ENCODE results near the gene AKAP6. TPM values are rescaled to one million over a fixed set of nuclear protein-coding genes. Genes with fewer than 3 reads are reported as not detected.

Gene AKAP6
- polyA plus RNA-seq, 1 donor = 8.5 TPM

DNA sequence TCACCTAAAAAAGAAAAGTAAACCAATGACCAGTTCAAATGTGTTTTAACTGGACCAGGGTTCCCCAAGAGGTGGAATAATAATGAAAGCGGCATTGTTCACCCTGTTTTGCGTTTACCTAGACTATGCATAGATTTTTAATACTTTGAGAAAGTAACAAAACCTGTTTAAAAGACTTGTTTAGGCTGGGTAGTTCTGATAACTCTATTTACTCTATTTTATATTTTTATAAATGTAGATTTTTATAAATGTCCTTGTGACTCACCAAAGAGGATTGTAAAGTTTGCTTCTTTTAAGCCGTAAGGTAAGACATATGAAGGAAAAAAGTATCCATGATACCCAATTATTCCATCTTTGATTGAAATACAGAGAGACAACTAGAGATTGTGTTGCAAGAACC lies 321.6 kb downstream of the AKAP6 start:
- no peak overlapping the region for H3K4me3 ChIP-seq (ENCODE audit: low read length)
- no peaks in the 10 kb centered on the region for H3K36me3 ChIP-seq (ENCODE audit: control insufficient read depth, insufficient read depth, low read length)
- DNase-seq = no peak
- no peaks in the 10 kb centered on the region for H3K4me1 ChIP-seq (ENCODE audit: control insufficient read depth, insufficient read depth, low read length)
- no peak overlapping the region for H3K27ac ChIP-seq (ENCODE audit: low read length)
- no peaks in the 10 kb centered on the region for H3K9me3 ChIP-seq (ENCODE audit: control insufficient read depth, low read depth, low read length)
- no peaks in the 10 kb centered on the region for H3K27me3 ChIP-seq (ENCODE audit: control insufficient read depth, insufficient read depth, low read length)
- no CpG with 5 or more reads among the region's 3 CpGs for WGBS (ENCODE audit: insufficient coverage, low lambda C conversion rate)

DNA sequence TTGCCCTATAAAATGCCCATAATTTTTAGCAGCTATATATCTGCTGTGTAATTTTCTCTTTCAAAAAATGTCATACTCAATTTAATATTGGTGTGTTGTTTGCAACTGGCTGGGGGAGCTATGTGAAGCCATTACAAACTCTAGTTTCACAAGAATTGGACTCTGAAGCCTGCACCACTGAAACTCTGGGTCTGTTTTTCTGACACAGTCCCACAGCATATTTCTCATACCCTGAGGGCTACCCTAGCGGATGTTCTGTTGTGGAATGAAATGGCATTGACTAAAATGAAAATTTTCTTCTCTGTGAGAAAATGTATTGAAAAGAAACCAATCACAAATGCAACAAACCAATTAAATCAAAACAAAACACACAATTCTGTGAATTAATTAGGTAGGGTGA lies 325.0 kb downstream of the AKAP6 start:
- no peak for DNase-seq
- no CpG with 5 or more reads among the region's 1 CpG for WGBS (ENCODE audit: insufficient coverage, low lambda C conversion rate)
- H3K36me3 ChIP-seq (ENCODE audit: control insufficient read depth, insufficient read depth, low read length) = no peaks in the 10 kb centered on the region
- H3K27me3 ChIP-seq (ENCODE audit: control insufficient read depth, insufficient read depth, low read length) = no peaks in the 10 kb centered on the region
- no peaks in the 10 kb centered on the region for H3K9me3 ChIP-seq (ENCODE audit: control insufficient read depth, low read depth, low read length)
- no peaks in the 10 kb centered on the region for H3K4me1 ChIP-seq (ENCODE audit: control insufficient read depth, insufficient read depth, low read length)
- H3K27ac ChIP-seq (ENCODE audit: low read length) = no peak overlapping the region
- no peak overlapping the region for H3K4me3 ChIP-seq (ENCODE audit: low read length)

DNA sequence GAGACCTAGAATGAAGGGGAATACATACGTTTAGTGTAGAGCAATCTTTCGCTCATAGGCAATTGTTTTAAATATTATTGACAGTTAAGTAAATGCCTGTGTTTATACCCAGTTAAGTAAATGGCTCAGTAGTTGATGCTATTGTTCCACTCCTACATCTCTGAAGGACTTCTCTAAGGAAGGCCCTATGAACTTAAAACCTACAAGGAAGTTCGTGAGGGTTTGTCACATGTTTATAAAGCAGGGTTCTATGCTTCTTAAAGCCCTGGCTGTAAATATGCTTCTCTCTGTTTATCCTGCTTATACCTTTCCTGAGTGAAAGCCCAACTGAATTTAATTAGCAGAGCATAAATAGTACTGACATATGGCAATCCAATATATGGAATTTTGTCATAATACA lies 327.5 kb downstream of the AKAP6 start:
- Histone ChIP-seq H3K4me3 (ENCODE audit: low read length) (no peak overlapping the region), H3K27me3 (ENCODE audit: control insufficient read depth, insufficient read depth, low read length) (no peaks in the 10 kb centered on the region), H3K4me1 (ENCODE audit: control insufficient read depth, insufficient read depth, low read length) (no peaks in the 10 kb centered on the region), H3K36me3 (ENCODE audit: control insufficient read depth, insufficient read depth, low read length) (no peaks in the 10 kb centered on the region), H3K27ac (ENCODE audit: low read length) (no peak overlapping the region), H3K9me3 (ENCODE audit: control insufficient read depth, low read depth, low read length) (no peaks in the 10 kb centered on the region)
- DNase-seq = no peak
- WGBS (ENCODE audit: insufficient coverage, low lambda C conversion rate) = no CpG with 5 or more reads among the region's 3 CpGs

DNA sequence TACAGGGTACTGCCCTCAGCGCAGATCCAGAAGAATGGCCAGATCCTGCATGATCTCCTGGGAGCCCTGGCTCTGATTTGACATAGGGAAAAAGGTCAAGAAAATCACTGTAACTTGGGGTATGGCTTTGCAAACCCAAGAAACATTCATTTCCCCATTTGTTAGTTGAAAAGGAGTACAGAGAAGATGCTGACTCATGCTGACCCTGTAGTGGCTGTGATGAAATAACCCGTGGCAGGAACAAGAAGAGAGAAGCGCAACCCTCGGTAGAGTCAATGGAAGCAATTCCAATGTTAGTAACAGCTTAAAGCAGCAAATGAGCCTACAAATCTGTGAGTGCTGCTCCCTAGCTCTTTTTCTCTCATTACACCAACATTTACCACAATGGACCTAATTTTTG lies 328.0 kb downstream of the AKAP6 start:
- Histone ChIP-seq H3K4me1 (ENCODE audit: control insufficient read depth, insufficient read depth, low read length) (no peaks in the 10 kb centered on the region), H3K36me3 (ENCODE audit: control insufficient read depth, insufficient read depth, low read length) (no peaks in the 10 kb centered on the region), H3K4me3 (ENCODE audit: low read length) (no peak overlapping the region), H3K27me3 (ENCODE audit: control insufficient read depth, insufficient read depth, low read length) (no peaks in the 10 kb centered on the region), H3K9me3 (ENCODE audit: control insufficient read depth, low read depth, low read length) (no peaks in the 10 kb centered on the region), H3K27ac (ENCODE audit: low read length) (no peak overlapping the region)
- no CpG with 5 or more reads among the region's 4 CpGs for WGBS (ENCODE audit: insufficient coverage, low lambda C conversion rate)
- DNase-seq = no peak

DNA sequence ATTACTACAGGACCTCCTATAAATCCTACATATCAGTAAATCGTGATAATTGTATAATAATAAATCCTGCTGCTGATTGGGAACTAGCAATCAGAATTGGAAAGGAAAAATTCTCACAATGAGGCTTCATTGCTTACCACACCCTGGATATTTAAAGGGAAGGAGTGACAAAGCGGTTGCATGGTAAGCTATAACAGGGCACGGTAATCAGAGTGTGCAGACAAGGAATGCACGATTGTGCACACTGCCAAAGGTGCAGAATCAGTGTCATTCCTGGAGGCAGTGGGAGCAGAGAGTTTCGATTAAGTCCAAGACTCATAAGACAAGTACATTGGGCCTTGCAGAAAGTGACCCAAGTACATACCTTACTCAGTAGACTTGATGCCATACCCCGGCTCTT lies 332.1 kb downstream of the AKAP6 start:
- Histone ChIP-seq H3K27ac (ENCODE audit: low read length) (no peak overlapping the region), H3K9me3 (ENCODE audit: control insufficient read depth, low read depth, low read length) (no peaks in the 10 kb centered on the region), H3K4me3 (ENCODE audit: low read length) (no peak overlapping the region), H3K27me3 (ENCODE audit: control insufficient read depth, insufficient read depth, low read length) (no peaks in the 10 kb centered on the region), H3K36me3 (ENCODE audit: control insufficient read depth, insufficient read depth, low read length) (no peaks in the 10 kb centered on the region), H3K4me1 (ENCODE audit: control insufficient read depth, insufficient read depth, low read length) (no peaks in the 10 kb centered on the region)
- no CpG with 5 or more reads among the region's 6 CpGs for WGBS (ENCODE audit: insufficient coverage, low lambda C conversion rate)
- DNase-seq = no peak

DNA sequence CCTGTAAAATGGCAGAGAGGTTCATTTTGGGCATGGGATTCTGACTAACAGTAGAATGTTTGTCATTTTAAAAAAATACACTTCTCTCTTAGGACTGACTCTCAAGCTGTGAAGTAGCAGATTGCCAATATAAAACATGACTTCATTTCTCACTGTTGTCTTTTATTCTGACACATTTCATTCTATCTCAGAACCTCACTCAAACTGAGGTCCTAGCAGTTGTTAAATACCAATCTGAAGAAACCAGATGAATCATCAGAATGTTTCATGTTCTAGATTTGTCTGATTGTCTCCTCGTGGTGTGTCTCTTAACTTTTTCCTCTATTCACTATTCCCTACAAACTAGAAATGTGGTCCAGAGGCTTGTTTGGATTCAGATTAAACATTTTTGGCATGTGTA lies 333.1 kb downstream of the AKAP6 start:
- H3K4me3 ChIP-seq (ENCODE audit: low read length) = no peak overlapping the region
- no peak for DNase-seq
- no peaks in the 10 kb centered on the region for H3K36me3 ChIP-seq (ENCODE audit: control insufficient read depth, insufficient read depth, low read length)
- H3K9me3 ChIP-seq (ENCODE audit: control insufficient read depth, low read depth, low read length) = no peaks in the 10 kb centered on the region
- no peaks in the 10 kb centered on the region for H3K4me1 ChIP-seq (ENCODE audit: control insufficient read depth, insufficient read depth, low read length)
- H3K27me3 ChIP-seq (ENCODE audit: control insufficient read depth, insufficient read depth, low read length) = no peaks in the 10 kb centered on the region
- WGBS (ENCODE audit: insufficient coverage, low lambda C conversion rate) = no CpG with 5 or more reads among the region's 1 CpG
- H3K27ac ChIP-seq (ENCODE audit: low read length) = no peak overlapping the region

DNA sequence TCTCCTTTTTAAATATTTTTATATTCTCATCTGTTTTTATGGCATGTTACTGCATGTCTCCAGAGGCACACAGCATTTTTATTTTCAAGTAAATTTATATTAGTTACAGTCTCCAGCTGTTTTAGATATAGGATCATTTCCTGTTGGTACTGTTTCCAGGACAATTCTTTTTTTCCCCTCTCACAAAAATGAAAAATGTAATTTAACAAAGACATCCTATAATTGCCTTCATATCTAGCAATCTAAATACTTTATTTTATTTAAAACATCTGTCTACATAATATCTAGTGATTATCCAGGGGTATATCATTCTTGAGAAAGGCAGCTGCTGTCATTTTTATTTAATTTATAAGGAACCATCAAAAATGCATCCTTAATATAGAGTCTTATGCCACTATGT lies 337.2 kb downstream of the AKAP6 start:
- no peak for DNase-seq
- Histone ChIP-seq H3K27ac (ENCODE audit: low read length) (no peak overlapping the region), H3K27me3 (ENCODE audit: control insufficient read depth, insufficient read depth, low read length) (no peaks in the 10 kb centered on the region), H3K4me1 (ENCODE audit: control insufficient read depth, insufficient read depth, low read length) (no peaks in the 10 kb centered on the region), H3K36me3 (ENCODE audit: control insufficient read depth, insufficient read depth, low read length) (no peaks in the 10 kb centered on the region), H3K4me3 (ENCODE audit: low read length) (no peak overlapping the region), H3K9me3 (ENCODE audit: control insufficient read depth, low read depth, low read length) (no peaks in the 10 kb centered on the region)

DNA sequence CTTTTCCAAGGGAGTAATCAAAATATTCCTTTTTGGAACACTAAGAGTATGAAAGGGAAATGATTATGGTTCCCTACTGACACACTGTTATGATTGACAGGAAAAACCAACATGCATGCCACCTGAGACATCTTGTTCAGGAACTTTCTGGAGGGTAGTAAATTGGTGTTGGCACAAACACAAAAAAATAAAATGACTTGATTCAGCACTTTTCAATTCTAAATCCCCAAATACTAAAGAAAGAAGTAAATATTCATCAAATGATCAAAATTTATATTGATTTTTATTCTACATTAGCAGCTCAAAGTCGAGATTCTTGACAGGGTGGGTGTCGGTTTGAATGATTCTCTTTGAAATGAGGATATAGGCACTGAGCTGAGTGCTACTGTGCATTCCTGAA lies 338.2 kb downstream of the AKAP6 start:
- Histone ChIP-seq H3K27ac (ENCODE audit: low read length) (no peak overlapping the region), H3K4me1 (ENCODE audit: control insufficient read depth, insufficient read depth, low read length) (no peaks in the 10 kb centered on the region), H3K27me3 (ENCODE audit: control insufficient read depth, insufficient read depth, low read length) (no peaks in the 10 kb centered on the region), H3K36me3 (ENCODE audit: control insufficient read depth, insufficient read depth, low read length) (no peaks in the 10 kb centered on the region), H3K4me3 (ENCODE audit: low read length) (no peak overlapping the region), H3K9me3 (ENCODE audit: control insufficient read depth, low read depth, low read length) (no peaks in the 10 kb centered on the region)
- WGBS (ENCODE audit: insufficient coverage, low lambda C conversion rate) = no CpG with 5 or more reads among the region's 2 CpGs
- no peak for DNase-seq

DNA sequence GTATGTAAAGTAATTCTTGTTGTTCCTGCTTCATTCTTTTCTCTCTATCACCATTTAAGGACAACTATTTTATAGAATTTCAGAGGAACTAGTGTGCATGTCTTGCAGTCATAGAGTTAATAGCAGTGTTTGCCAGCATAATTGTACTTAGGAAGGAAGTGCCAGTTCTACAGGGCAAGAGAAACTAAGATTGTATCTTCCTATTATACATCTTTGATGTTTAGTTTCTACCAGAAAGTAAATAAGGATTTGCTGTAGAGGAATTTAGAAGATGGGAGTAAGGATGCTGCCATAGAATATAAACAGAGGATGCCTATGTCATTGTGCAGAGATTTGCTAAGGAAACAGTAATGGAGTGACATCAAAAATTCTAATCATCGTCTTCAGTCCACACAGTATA lies 338.7 kb downstream of the AKAP6 start:
- H3K9me3 ChIP-seq (ENCODE audit: control insufficient read depth, low read depth, low read length) = no peaks in the 10 kb centered on the region
- H3K4me3 ChIP-seq (ENCODE audit: low read length) = no peak overlapping the region
- H3K27me3 ChIP-seq (ENCODE audit: control insufficient read depth, insufficient read depth, low read length) = no peaks in the 10 kb centered on the region
- H3K36me3 ChIP-seq (ENCODE audit: control insufficient read depth, insufficient read depth, low read length) = no peaks in the 10 kb centered on the region
- no peak overlapping the region for H3K27ac ChIP-seq (ENCODE audit: low read length)
- no peak for DNase-seq
- WGBS (ENCODE audit: insufficient coverage, low lambda C conversion rate) = no CpG with 5 or more reads among the region's 1 CpG
- no peaks in the 10 kb centered on the region for H3K4me1 ChIP-seq (ENCODE audit: control insufficient read depth, insufficient read depth, low read length)

DNA sequence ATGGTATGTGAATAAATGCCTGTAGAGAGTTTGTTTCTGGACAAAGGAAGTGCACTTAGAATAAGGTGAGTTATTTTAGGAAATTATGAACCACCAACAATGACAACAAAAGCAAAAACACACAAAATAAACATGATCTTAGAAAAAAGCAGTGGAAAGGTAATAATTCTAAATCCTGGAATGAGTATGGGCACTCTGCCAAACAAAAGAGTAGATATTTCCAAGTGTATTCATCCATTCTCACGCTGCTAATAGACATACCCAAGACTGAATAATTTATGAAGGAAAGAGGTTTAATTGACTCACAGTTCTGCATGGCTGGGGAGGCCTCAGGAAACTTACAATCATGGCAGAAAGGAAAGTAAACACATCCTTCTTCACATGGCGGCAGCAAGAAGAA lies 340.3 kb downstream of the AKAP6 start:
- H3K4me3 ChIP-seq (ENCODE audit: low read length) = no peak overlapping the region
- no peak overlapping the region for H3K27ac ChIP-seq (ENCODE audit: low read length)
- WGBS (ENCODE audit: insufficient coverage, low lambda C conversion rate) = 80% methylated on average over 1 of the region's 2 CpGs

DNA sequence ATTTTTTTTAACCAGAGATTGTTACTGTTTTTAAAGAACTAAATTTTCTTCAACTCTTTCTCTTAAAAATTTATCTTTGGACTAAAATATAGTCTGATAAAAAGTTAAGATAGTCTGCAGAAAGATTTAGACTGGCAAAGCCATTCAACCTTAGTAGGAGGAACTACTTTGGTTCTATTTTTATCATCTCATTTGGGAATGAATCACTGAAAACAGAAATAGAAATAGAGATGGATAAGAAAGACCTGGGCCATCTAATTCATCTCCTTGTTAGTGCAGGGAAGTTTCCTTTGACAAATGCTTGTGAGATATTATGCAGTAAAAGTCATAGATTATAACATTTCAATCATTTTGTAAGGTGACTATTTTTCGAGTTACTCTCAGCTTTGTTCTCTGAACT lies 346.3 kb downstream of the AKAP6 start:
- H3K27me3 ChIP-seq (ENCODE audit: control insufficient read depth, insufficient read depth, low read length) = no peaks in the 10 kb centered on the region
- no peaks in the 10 kb centered on the region for H3K9me3 ChIP-seq (ENCODE audit: control insufficient read depth, low read depth, low read length)
- DNase-seq = no peak
- no peaks in the 10 kb centered on the region for H3K36me3 ChIP-seq (ENCODE audit: control insufficient read depth, insufficient read depth, low read length)
- WGBS (ENCODE audit: insufficient coverage, low lambda C conversion rate) = 80% methylated on average over 1 of the region's 1 CpG
- no peak overlapping the region for H3K27ac ChIP-seq (ENCODE audit: low read length)
- H3K4me1 ChIP-seq (ENCODE audit: control insufficient read depth, insufficient read depth, low read length) = no peaks in the 10 kb centered on the region
- no peak overlapping the region for H3K4me3 ChIP-seq (ENCODE audit: low read length)

More for the DNA sequence above, 340.3 kb downstream of the AKAP6 start:
- H3K36me3 ChIP-seq (ENCODE audit: control insufficient read depth, insufficient read depth, low read length) = no peaks in the 10 kb centered on the region
- H3K27me3 ChIP-seq (ENCODE audit: control insufficient read depth, insufficient read depth, low read length) = no peaks in the 10 kb centered on the region
- H3K9me3 ChIP-seq (ENCODE audit: control insufficient read depth, low read depth, low read length) = no peaks in the 10 kb centered on the region
- no peaks in the 10 kb centered on the region for H3K4me1 ChIP-seq (ENCODE audit: control insufficient read depth, insufficient read depth, low read length)
- no peak for DNase-seq

All from large intestine (tissue), 3 donors.